SH-SY5Y (cell line): ENCODE results near the gene CSDE1.

ENCODE experiments used
- GATA2 ChIP-seq: IDR thresholded peaks from 2 replicates; pipeline ENCODE4 v1.6.1; 2011; ENCODE audit warnings: mild to moderate bottlenecking, low read depth, low read length
- GATA3 ChIP-seq: IDR thresholded peaks from 2 replicates; pipeline ENCODE4 v1.6.1; 2011; ENCODE audit warnings: low read depth, mild to moderate bottlenecking, low read length, moderate library complexity

CSDE1 gene

GRCh38 chr1:114750780-114751179 is 7.0 kb downstream of the CSDE1 start:
- TF ChIP-seq GATA2 (no peak), GATA3 (no peak)

GRCh38 chr1:114749835-114750234 is 7.9 kb downstream of the CSDE1 start:
- TF ChIP-seq GATA2 (no peak), GATA3 (no peak)

GRCh38 chr1:114746450-114747121 is 11.2 kb downstream of the CSDE1 start:
- no peak for TF ChIP-seq GATA3
- TF ChIP-seq GATA2 = no peak

DNA sequence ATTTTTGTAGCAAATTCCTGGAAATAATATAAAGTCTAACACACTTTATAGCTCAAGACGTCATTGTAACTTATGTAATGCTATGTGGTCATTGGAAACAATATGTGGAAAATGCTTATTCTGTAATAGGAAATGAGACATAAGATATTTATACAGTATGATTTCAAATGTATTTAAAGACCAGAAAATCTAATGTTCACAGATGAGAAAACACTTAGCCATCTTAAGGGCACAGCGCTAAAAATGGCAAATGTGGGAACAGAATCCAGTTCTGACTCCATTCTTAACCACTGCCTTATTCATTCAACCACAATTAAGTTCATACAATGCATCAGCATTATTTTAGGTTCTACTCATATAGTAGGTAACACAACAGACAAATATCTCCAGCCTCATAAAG is 12.5 kb downstream of the CSDE1 start:
- TF ChIP-seq GATA2 = no peak

DNA sequence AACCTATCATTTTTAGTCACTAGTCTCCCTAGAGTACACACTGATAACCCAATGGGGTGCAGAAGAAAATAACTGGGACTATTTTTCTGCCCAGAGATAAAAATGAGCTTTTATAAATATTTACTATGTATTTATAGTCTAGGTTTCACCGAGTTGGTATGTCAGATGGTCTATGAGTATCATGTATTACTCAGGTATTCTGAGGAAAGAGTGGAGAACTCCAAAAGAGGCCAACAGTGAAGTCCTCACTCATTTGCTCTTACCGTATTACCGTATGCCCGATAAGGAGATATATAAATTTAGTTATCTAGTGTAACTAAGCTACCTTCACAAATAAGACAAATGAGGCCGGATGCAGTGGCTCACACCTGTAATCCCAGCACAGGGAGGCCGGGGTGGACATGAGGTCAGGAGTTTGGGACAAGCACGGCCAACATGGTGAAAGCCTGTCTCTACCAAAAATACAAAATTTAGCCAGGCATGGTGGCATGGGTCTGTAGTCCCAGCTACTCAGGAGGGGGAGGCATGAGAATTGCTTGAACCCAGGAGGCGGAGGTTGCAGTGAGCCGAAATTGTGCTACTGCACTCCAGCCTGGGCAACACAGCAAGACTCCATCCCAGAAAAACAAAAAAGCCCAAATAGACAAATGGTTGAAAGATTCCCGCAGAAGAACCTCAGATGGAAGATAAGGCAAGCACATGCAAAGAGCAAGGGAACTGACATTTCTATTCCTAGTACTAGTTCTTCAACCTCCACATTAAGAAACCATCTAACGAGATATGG is 15.6 kb downstream of the CSDE1 start:
- no peak for TF ChIP-seq GATA3
- no peak for TF ChIP-seq GATA2

DNA sequence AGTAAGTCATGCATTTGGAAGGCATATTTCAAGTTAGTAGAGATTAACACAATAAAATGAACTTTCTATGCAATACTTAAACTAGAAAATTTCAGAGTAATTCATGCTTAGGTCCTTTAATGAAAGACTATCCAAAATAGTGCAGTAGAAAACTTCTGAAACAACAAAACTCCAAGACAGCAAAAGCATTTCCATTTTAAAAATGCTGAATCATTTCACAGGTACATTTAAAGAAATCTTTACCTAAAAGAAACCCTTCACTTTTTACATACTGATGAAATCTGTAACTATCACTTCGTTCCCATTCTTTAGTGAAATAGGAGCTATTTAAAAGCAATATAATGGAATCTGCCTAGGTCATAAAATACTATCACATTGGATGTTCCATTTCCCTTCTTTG is 17.5 kb downstream of the CSDE1 start:
- TF ChIP-seq GATA3 (no peak), GATA2 (no peak)

GRCh38 chr1:114737314-114737849 is 20.4 kb downstream of the CSDE1 start:
- no peak for TF ChIP-seq GATA3
- no peak for TF ChIP-seq GATA2

GRCh38 chr1:114735479-114735878 is 22.3 kb downstream of the CSDE1 start:
- TF ChIP-seq GATA2 (no peak), GATA3 (no peak)

GRCh38 chr1:114729782-114730181 is 28.0 kb downstream of the CSDE1 start:
- TF ChIP-seq GATA2 (no peak), GATA3 (no peak)

DNA sequence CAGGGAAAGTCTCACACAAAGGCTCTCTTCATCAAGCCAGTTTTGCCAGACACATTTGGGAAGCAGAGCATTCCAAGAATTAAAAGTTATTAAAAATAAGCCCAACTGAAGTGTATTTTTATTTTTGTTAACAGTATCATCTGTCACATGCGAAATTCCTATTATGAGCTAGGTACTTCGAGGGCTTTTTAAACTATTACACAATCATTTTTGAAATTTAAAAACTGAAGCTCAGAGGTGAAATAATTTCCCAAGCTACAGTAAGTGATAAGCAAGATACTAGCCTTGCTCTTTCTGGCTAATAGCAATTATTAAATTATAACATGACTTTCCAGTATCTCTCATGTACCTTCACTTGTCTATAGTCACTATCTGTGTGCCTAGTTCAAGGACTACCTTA is 29.2 kb downstream of the CSDE1 start:
- TF ChIP-seq GATA3 = no peak
- no peak for TF ChIP-seq GATA2

DNA sequence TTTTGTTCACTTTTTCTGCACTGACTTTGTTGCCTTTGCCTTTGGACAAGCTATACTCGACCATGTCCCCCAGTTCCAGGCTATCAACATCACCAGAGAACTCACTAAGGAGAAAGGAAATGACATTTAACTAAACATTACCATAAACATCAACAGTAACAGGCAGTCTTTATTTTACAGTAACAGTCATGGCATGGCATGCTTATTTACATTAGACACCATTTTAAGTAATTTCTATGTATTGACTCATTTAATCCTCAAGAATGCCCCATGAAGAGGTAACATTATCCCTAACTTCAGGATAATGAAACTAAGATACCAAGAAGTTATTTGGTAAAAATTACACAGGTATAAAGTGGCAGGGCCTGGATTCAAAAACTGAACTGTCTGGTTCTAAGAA is 32.6 kb downstream of the CSDE1 start:
- TF ChIP-seq GATA2 (no peak), GATA3 (no peak)

GRCh38 chr1:114723915-114724314 is 33.9 kb downstream of the CSDE1 start:
- no peak for TF ChIP-seq GATA2
- no peak for TF ChIP-seq GATA3

- no peak for TF ChIP-seq GATA3
- no peak for TF ChIP-seq GATA2
These were observed 34.3 kb downstream of the CSDE1 start for GRCh38 chr1:114723457-114723856.

DNA sequence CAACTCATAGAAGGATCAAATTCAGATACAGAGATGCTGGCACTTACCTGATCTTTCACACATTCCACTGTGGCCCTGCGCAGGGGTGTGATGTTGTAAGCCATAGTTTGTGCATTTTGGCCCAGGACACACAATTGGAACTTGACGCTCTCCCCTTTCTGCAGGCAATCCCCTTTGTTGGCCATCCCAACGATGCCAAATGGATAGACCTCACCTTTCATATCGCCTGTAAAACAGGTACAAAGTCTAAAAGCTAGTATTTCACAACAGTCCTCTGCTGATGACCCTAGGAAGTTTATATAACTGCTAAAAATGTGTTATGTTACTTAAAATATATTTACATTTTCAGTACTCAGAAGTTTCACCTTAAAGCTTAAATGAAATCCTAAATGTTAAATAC is 37.3 kb downstream of the CSDE1 start:
- TF ChIP-seq GATA2 = no peak
- no peak for TF ChIP-seq GATA3

- TF ChIP-seq GATA3 (no peak), GATA2 (no peak)
These were observed 38.4 kb downstream of the CSDE1 start for GRCh38 chr1:114719424-114719787.
